Upper lobe of left lung (tissue), 4 donors: ENCODE data around the gene CANX.

Source experiments
- EP300 ChIP-seq, 4 donors: sonication (generic); formaldehyde crosslinking; IDR thresholded peaks; one replicate each; pipeline ENCODE4 v1.5.1; 2017; ENCODE audit warnings: antibody characterized with exemption in 4 of 4, control low read depth in 2 of 4
- TF ChIP-seq, protein P1 (sequence below), 6 experiments: fragments of 450-650 bp in 4 of 6; fragments of 200-600 bp in 2 of 6; sonication (generic) in 2 of 6; IDR thresholded peaks; one replicate each; pipeline ENCODE4 v1.5.1; 2016 to 2019; ENCODE audit warnings: antibody characterized with exemption in 6 of 6

DNA sequence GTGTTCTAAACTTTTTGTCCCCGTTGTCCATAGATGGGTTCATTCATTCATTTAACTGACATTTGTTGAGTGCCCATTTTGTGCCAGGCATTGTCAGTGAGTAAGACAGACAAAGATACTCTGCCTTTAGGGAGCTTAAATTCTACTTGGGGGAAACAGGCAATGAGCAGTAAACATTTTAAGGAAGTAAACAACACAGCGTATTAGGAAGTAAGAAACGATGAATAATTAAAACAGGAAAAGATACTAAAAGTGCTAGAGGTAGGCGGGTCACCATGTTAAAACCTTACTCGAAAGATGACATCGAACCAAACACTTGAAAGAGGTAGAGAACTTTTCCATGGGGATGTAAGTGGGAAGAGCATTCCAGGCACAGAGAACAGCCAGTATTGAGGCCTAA lies 28.3 kb downstream of the CANX start:
- TF ChIP-seq, protein P1, sequence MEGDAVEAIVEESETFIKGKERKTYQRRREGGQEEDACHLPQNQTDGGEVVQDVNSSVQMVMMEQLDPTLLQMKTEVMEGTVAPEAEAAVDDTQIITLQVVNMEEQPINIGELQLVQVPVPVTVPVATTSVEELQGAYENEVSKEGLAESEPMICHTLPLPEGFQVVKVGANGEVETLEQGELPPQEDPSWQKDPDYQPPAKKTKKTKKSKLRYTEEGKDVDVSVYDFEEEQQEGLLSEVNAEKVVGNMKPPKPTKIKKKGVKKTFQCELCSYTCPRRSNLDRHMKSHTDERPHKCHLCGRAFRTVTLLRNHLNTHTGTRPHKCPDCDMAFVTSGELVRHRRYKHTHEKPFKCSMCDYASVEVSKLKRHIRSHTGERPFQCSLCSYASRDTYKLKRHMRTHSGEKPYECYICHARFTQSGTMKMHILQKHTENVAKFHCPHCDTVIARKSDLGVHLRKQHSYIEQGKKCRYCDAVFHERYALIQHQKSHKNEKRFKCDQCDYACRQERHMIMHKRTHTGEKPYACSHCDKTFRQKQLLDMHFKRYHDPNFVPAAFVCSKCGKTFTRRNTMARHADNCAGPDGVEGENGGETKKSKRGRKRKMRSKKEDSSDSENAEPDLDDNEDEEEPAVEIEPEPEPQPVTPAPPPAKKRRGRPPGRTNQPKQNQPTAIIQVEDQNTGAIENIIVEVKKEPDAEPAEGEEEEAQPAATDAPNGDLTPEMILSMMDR (IDR thresholded peaks at IDR 0.05), result no peak
- TF ChIP-seq EP300 (IDR thresholded peaks at IDR 0.05), result no peak
